ENCODE data around the gene HVCN1. TPM values are rescaled to one million over a fixed set of nuclear protein-coding genes. Genes with fewer than 3 reads are reported as not detected.

HVCN1 gene
- total and polyA plus RNA-seq, 5 experiments from 2014 or later: 17.3 to 24.5 (median 21.0) TPM

DNA sequence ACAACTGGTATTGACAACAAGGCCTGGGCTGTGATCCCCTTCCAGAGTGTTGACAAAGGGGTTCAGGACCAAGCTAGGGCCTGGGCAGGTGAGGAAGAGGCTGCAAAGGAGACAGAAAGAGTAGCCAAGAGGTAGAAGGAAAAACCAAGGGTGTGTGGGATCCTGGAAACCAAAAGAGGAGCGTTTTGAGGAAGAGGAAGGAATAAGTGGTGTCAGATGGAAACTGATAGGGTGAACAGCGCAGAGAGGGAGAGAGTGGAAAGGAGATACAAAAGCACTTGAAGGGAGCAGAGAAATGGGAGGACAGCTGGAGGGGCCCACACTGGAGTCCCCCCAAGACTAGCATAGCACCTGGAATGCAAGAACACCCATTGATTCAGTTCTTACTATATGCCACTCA is 8.3 kb upstream of the HVCN1 start:
- Mint-ChIP-seq H3K4me3 (no peak overlapping the region), H3K9me3 (no peaks in the 10 kb centered on the region), H3K36me3 (no peaks in the 10 kb centered on the region), H3K27ac (peak overlapping the region in 7 of 10 donors; percentile 4 to 81 (median 37)), H3K27me3 (no peaks in the 10 kb centered on the region), H3K4me1 (peaks cover 7 to 42% (median 12%) of the 10 kb centered on the region in 4 donors)
- POLR2A ChIA-PET: interaction anchor here (0.9 to 1.3 kb wide), 3 partner anchors 19 to 96 kb away, joined by 3 to 7 read pairs (median 3); no protein-coding TSS in a partner anchor
- DNase-seq (no peak), ATAC-seq (no peak)

GRCh38 chr12:110696283-110696682 is 7.4 kb upstream of the HVCN1 start:
- Mint-ChIP-seq H3K27ac (peak overlapping the region in 1 of 10 donors; percentile 7), H3K4me3 (no peak overlapping the region), H3K36me3 (no peaks in the 10 kb centered on the region), H3K9me3 (no peaks in the 10 kb centered on the region), H3K4me1 (peaks cover 7 to 52% (median 11%) of the 10 kb centered on the region in 4 donors), H3K27me3 (no peaks in the 10 kb centered on the region)
- POLR2A ChIA-PET: interaction anchor here (0.5 kb wide), 1 partner anchor 18 kb away, joined by 3 read pairs; no protein-coding TSS in a partner anchor
- ATAC-seq (no peak), DNase-seq (no peak)

DNA sequence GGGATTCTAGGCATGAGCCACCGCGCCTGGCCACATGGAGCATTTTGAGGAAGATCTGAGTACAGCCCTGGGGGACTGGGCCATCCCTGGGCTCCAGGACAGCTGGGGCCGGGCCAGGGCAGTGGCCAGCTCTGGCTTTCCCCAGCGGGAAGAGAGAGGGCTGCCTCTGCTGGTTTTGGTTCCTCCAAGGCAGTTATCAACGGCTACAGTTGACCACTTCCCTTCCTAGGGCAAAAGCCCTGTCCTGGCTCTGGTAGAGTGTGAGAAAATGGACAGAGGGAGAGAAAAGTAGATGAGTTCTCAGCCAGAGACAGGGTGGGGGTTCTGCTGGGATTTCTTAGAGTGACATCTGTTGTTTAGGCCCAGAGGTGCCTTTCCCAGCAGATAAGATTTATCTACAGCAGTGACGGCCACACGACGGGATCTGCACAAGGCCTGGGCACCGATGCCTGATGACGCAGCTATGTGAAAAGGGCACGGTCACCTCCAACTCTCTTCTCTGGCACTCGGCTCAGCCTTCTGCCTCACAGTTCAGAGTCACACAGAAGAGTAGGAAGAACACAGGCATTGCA is 5.5 kb upstream of the HVCN1 start:
- H3K4me3 Mint-ChIP-seq: no peak overlapping the region
- DNase-seq (no peak), ATAC-seq (no peak)
- no peaks in the 10 kb centered on the region for H3K27me3 Mint-ChIP-seq
- H3K9me3 Mint-ChIP-seq: no peaks in the 10 kb centered on the region
- peaks cover 15 to 65% (median 21%) of the 10 kb centered on the region in 4 donors for H3K4me1 Mint-ChIP-seq
- H3K27ac Mint-ChIP-seq: peak overlapping the region in 6 of 10 donors; percentile 17 to 75 (median 46)
- POLR2A ChIA-PET: interaction anchor here (0.7 kb wide), 1 partner anchor 74 kb away, joined by 5 read pairs; no protein-coding TSS in a partner anchor
- no peaks in the 10 kb centered on the region for H3K36me3 Mint-ChIP-seq

DNA sequence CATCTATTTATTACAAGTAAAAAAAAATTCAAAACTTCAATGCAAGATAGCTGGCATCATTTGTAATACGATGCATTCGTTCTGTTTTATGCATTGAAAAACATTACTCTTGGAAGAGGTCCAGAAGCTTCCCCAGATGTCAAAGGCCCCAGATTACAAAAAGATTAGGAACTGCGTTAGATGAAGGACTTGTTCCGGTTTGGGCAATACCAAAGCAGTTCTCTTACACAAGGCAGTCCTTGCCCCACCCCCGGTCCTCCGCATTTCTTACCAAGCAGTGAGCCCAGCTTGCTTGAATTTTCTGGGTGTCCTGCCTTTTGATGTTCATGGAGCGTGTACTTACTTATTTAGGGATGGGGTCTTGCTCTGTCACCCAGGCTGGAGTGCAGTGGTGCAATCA is 4.8 kb upstream of the HVCN1 start:
- H3K36me3 Mint-ChIP-seq: no peaks in the 10 kb centered on the region

DNA sequence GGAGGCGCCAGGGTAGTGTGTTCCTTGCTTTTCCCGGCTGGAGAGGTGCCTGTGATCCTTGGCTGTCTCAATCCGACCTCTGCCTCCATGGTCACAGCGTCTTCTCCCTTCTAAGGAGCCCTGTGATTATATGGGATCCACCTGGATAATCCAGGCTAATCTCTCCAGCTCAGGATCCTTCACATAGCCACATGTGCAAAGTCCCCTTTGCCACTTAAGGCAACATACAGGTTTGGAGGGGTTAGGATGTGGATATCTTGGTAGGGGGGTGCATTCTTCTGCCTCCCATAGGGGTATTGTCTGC is 1.2 kb upstream of the HVCN1 start:
- Mint-ChIP-seq H3K4me1 (peaks cover 19 to 75% (median 38%) of the 10 kb centered on the region in 4 donors), H3K36me3 (peaks cover 6 to 14% (median 6%) of the 10 kb centered on the region in 3 donors), H3K9me3 (peaks cover 0 to 1% (median 0%) of the 10 kb centered on the region in 9 donors), H3K27ac (peak overlapping the region; percentile 73 to 95 (median 88)), H3K27me3 (no peaks in the 10 kb centered on the region), H3K4me3 (peak overlapping the region; percentile 85 to 98 (median 92))
- POLR2A ChIA-PET: interaction anchor here (0.9 to 2.6 kb wide), 9 partner anchors 11 to 240 kb away, joined by 3 to 24 read pairs (median 4); partner anchors contain the start of genes ARPC3 and TCTN1
- DNase-seq (no peak), ATAC-seq (no peak)

More for the DNA sequence above, 4.8 kb upstream of the HVCN1 start:
- POLR2A ChIA-PET: interaction anchor here (0.6 to 2.0 kb wide), 3 partner anchors 67 to 80 kb away, joined by 3 to 7 read pairs (median 5); partner anchors contain the start of gene TCTN1
- Mint-ChIP-seq H3K27me3 (no peaks in the 10 kb centered on the region), H3K27ac (peak overlapping the region in 5 of 10 donors; percentile 20 to 59 (median 51)), H3K4me3 (no peak overlapping the region), H3K9me3 (no peaks in the 10 kb centered on the region), H3K4me1 (peaks cover 16 to 66% (median 23%) of the 10 kb centered on the region in 4 donors)
- no peak for ATAC-seq
- DNase-seq: no peak

DNA sequence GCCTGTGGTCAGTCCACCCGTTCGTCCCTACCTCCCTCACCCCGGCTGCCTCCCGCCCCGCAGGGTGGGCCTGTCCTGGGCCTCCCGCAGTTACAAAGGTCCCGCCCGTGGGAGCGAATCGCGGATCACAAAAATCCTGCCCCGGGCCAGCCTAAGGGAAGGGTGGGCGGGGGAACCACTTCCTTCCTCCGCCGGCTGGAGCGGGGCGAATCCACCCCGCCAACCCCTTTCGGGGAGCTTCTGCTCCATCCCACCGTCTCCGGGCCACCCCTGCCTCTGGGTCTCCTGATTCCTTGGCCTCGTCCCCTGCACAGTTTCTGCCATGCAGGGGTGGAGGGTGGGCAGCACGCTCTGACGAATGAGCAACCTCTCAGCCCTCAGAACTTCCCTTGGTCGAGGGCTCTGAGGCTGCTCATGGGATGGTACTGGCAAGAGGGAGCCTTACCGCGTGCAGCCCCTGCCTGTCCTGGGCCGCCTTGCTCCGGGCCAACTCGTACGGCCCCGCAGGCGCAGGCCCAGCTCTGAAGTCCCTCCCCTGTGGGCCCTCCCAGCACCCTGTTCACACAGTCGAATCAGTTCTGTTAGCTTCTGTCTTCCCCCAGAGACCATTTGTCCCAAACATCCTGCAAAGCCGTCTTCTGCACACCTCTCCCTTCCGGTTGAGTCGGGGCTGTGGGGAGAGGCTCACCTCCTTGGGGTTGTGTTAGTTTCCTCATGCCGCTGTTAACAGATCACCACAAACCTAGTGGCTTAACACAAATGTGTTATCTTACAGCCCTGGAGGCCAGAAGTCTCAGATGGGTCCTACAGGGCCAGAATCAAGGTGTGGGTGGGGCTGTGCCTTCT is 589 bp upstream of the HVCN1 start:
- peak; percentile 78 to 81 for ATAC-seq
- DNase-seq: peak; percentile 22 to 73 (median 44)
- H3K9me3 Mint-ChIP-seq: peaks cover 0 to 1% (median 0%) of the 10 kb centered on the region in 9 donors
- POLR2A ChIA-PET: interaction anchor here (0.7 to 2.6 kb wide), 13 partner anchors 11 to 258 kb away, joined by 3 to 24 read pairs (median 4); partner anchors contain the start of genes ARPC3, FAM216A, GPN3 and TCTN1
- no peaks in the 10 kb centered on the region for H3K27me3 Mint-ChIP-seq
- H3K27ac Mint-ChIP-seq: peak overlapping the region; percentile 73 to 95 (median 91)
- peak overlapping the region; percentile 85 to 98 (median 92) for H3K4me3 Mint-ChIP-seq
- H3K36me3 Mint-ChIP-seq: peaks cover 9 to 19% (median 10%) of the 10 kb centered on the region in 3 donors
- H3K4me1 Mint-ChIP-seq: peaks cover 19 to 74% (median 40%) of the 10 kb centered on the region in 4 donors

DNA sequence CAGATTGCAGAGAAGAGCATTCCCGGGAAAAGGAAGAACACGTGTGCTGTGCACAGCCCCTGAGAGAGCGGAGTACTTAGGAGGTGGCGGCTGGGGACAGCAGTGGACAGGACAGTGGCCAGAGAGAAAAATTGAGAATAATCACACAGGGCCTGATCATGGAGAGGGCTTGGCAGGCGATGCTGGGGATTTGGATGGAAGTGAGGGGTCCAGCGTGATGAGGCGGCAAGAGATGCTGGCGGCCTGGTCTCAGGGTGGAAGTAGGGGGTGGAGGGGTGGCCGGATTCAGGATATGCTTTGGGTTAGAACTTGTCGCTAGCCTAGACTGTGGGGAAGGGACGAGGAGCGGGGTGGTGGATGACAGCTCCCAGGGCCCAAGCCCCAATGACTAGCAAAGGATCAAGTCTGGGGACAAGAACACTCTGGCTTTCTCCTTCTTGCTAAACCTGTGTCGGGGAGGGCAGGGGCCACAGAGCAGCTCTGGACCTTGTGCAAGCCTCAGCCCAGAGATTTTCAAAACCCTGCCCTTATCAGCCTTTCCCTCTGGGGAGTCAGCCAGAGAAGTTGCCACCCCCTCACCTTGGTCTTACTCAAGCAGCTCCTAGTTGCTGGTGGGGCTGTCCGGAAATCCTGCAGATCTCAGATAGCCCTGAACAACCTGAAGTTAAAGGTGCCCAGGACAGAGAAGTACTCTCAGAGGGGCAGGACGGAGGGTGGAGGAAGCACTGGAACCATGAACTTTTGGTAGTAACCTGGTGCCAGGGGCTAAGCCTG is 1.3 kb downstream of the HVCN1 start:
- POLR2A ChIA-PET: interaction anchor here (0.9 kb wide), 1 partner anchor 74 kb away, joined by 6 read pairs; the partner anchor contains the start of gene TCTN1
- peaks cover 9 to 27% (median 12%) of the 10 kb centered on the region in 3 donors for H3K36me3 Mint-ChIP-seq

DNA sequence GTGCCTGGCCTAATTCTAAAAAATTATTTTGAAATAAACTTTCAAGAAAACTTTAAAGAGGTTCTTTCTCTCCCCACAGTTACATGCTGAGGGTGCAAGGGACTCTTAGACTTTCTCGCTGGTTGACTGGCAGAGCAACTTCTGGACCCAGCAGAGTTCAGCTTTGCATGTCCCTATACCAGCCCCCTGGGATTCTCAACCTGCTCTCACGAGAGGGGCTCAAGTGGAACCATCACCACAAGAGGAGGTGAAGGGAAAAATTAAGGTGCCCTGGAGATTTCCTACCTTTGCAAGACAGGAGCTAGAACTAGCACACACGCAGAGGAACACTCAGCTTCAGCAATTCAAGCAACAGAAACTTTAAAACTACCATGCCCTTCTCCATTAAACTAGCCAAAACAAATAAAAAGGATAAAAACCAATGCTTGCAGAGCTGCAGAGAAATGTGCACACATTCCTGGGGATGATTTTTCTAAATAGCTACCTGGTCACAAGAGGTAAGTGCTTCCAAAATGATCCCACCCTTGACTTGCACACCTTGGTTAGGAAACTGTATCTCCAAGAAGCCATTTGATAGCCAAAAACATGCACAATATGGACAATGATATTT is 2.5 kb downstream of the HVCN1 start:
- POLR2A ChIA-PET: interaction anchor here (0.6 to 1.1 kb wide), 3 partner anchors 20 to 184 kb away, joined by 3 to 7 read pairs (median 3); partner anchors contain the start of gene RAD9B
- H3K4me1 Mint-ChIP-seq: peaks cover 21 to 65% (median 42%) of the 10 kb centered on the region in 4 donors

More for the DNA sequence above, 1.3 kb downstream of the HVCN1 start:
- H3K4me3 Mint-ChIP-seq: peak overlapping the region; percentile 65 to 98 (median 87)
- no peak for ATAC-seq
- no peak for DNase-seq
- H3K27ac Mint-ChIP-seq: peak overlapping the region in 7 of 10 donors; percentile 52 to 88 (median 75)
- peaks cover 0 to 1% (median 0%) of the 10 kb centered on the region in 9 donors for H3K9me3 Mint-ChIP-seq
- H3K27me3 Mint-ChIP-seq: no peaks in the 10 kb centered on the region
- H3K4me1 Mint-ChIP-seq: peaks cover 19 to 68% (median 40%) of the 10 kb centered on the region in 4 donors

GRCh38 chr12:110684312-110684836 is 4.5 kb downstream of the HVCN1 start:
- no peak for DNase-seq
- POLR2A ChIA-PET: no interaction called here
- Mint-ChIP-seq H3K27me3 (no peaks in the 10 kb centered on the region), H3K4me1 (peaks cover 18 to 66% (median 38%) of the 10 kb centered on the region in 4 donors), H3K36me3 (peaks cover 12 to 38% (median 13%) of the 10 kb centered on the region in 3 donors), H3K9me3 (peaks cover 0 to 1% (median 0%) of the 10 kb centered on the region in 9 donors), H3K27ac (peak overlapping the region in 1 of 10 donors; percentile 29), H3K4me3 (peak overlapping the region in 1 of 10 donors; percentile 54)
- ATAC-seq: no peak

More for the DNA sequence above, 2.5 kb downstream of the HVCN1 start:
- H3K9me3 Mint-ChIP-seq: peaks cover 0 to 1% (median 0%) of the 10 kb centered on the region in 9 donors
- peak overlapping the region in 6 of 10 donors; percentile 25 to 76 (median 56) for H3K27ac Mint-ChIP-seq
- no peak for DNase-seq
- H3K36me3 Mint-ChIP-seq: peaks cover 12 to 38% (median 13%) of the 10 kb centered on the region in 3 donors
- no peaks in the 10 kb centered on the region for H3K27me3 Mint-ChIP-seq
- H3K4me3 Mint-ChIP-seq: peak overlapping the region in 9 of 10 donors; percentile 49 to 98 (median 86)
- ATAC-seq: no peak

- Mint-ChIP-seq H3K36me3 (peaks cover 12 to 38% (median 13%) of the 10 kb centered on the region in 3 donors), H3K9me3 (peaks cover 0 to 1% (median 0%) of the 10 kb centered on the region in 9 donors), H3K4me1 (peaks cover 17 to 71% (median 40%) of the 10 kb centered on the region in 4 donors), H3K4me3 (peak overlapping the region in 1 of 10 donors; percentile 40), H3K27ac (no peak overlapping the region), H3K27me3 (no peaks in the 10 kb centered on the region)
- ATAC-seq (no peak), DNase-seq (no peak)
- POLR2A ChIA-PET: no interaction called here
These were observed 5.0 kb downstream of the HVCN1 start for GRCh38 chr12:110683888-110684287.

GRCh38 chr12:110680032-110680431 is 8.9 kb downstream of the HVCN1 start:
- peak overlapping the region in 6 of 10 donors; percentile 2 to 82 (median 48) for H3K27ac Mint-ChIP-seq

More at GRCh38 chr12:110680032-110680431, 8.9 kb downstream of the HVCN1 start:
- no peak for DNase-seq
- Mint-ChIP-seq H3K4me3 (peak overlapping the region in 1 of 10 donors; percentile 58), H3K36me3 (peaks cover 6 to 24% (median 6%) of the 10 kb centered on the region in 3 donors), H3K4me1 (peaks cover 24 to 71% (median 43%) of the 10 kb centered on the region in 4 donors), H3K27me3 (no peaks in the 10 kb centered on the region), H3K9me3 (peaks cover 0 to under 1% (median 0%) of the 10 kb centered on the region in 9 donors)
- POLR2A ChIA-PET: interaction anchor here (3.2 kb wide), 1 partner anchor 10 kb away, joined by 24 read pairs; the partner anchor contains the start of gene HVCN1
- ATAC-seq: no peak
